HepG2 (cell line): ENCODE data around the gene SIRT6. TPM values are rescaled to one million over a fixed set of nuclear protein-coding genes. Genes with fewer than 3 reads are reported as not detected.

ENCODE experiments used
- ATAC-seq: fragments of 200-7000 bp; cut with Tn5 transposase; 3 replicates; pipeline ENCODE4 v1.9.1; 2020; ENCODE audit warnings: mild to moderate bottlenecking, moderate library complexity
- BruUV-seq: library from RNA; stranded (reverse); fragments of 400-500 nt; replicated peaks from 2 replicates; lab custom pipeline; 2021; lab: Mats Ljungman, UMichigan
- CTCF ChIA-PET: fragments of 300-600 bp; formaldehyde crosslinking; extraction: SDS; loops from one replicate; lab custom pipeline; 2021; ENCODE audit warnings: low total read pairs, inconsistent platforms, low intra/inter-chr PET ratio; lab: Yijun Ruan, JAX
- POLR2A ChIA-PET: fragments of 350-600 bp; sonication (Branson Sonifier 250); formaldehyde crosslinking; loops from one replicate; lab custom pipeline; 2020; ENCODE audit warnings: antibody characterized with exemption, inconsistent platforms; lab: Yijun Ruan, JAX
- DNase-seq: peaks from one replicate; pipeline ENCODE4 v3.0.0-alpha.2; 2015; ENCODE audit warnings: low spot score
- FAIRE-seq: peaks from 3 replicates; lab custom pipeline; 2011; peaks lifted over from hg19 to GRCh38; lab: Jason Lieb, UNC
- H2AFZ ChIP-seq: one replicate; pipeline ENCODE4 v1.6.1; 2011; ENCODE audit warnings: low read length, inconsistent platforms
- H3K27ac ChIP-seq: fragments of 300-600 bp; 3 replicates; pipeline ENCODE4 v1.8.0; 2011; ENCODE audit warnings: mixed run types, mild to moderate bottlenecking, mixed read lengths, low read length, inconsistent platforms; ENCODE audit not compliant: insufficient read depth; ENCODE audit errors: extremely low read length
- H3K27me3 ChIP-seq, 2 experiments: fragments of 200-600 bp in 1 of 2; 2 replicates in 1 of 2; 3 replicates in 1 of 2; pipeline versions ENCODE4 v1.6.0 to v1.8.0; 2011; ENCODE audit warnings: low read length in 2 of 2, mild to moderate bottlenecking in 2 of 2, moderate library complexity in 2 of 2, inconsistent platforms in 1 of 2; ENCODE audit not compliant: insufficient read depth in 2 of 2, control insufficient read depth in 1 of 2
- H3K36me3 ChIP-seq, 2 experiments: fragments of 200-600 bp in 1 of 2; replicated peaks in 1 of 2; 2 replicates in 1 of 2; 3 replicates in 1 of 2; pipeline versions ENCODE4 v1.5.1 to v1.8.0; 2011; ENCODE audit warnings: low read length in 2 of 2, inconsistent platforms in 1 of 2; ENCODE audit not compliant: insufficient read depth in 2 of 2, control insufficient read depth in 1 of 2
- H3K4me1 ChIP-seq: 2 replicates; pipeline ENCODE4 v1.5.1; 2012; ENCODE audit warnings: low read length, inconsistent platforms; ENCODE audit not compliant: insufficient read depth
- H3K4me2 ChIP-seq: 2 replicates; pipeline ENCODE4 v1.6.0; 2011; ENCODE audit warnings: low read depth, low read length, inconsistent platforms
- H3K4me3 ChIP-seq, 3 experiments: fragments of 200-600 bp in 1 of 3; sonication (generic), shearing (Covaris generic) in 1 of 3; replicated peaks in 1 of 3; 2 replicates each; pipeline ENCODE4 v1.5.1; 2011 to 2016; ENCODE audit warnings: low read length in 3 of 3, inconsistent platforms in 2 of 3, low read depth in 2 of 3, mild to moderate bottlenecking in 2 of 3, control low read depth in 1 of 3, mixed read lengths in 1 of 3; ENCODE audit not compliant: insufficient read depth in 1 of 3
- H3K79me2 ChIP-seq: one replicate; pipeline ENCODE4 v1.6.1; 2011; ENCODE audit warnings: low read length, inconsistent platforms; ENCODE audit not compliant: insufficient read depth
- H3K9ac ChIP-seq: 2 replicates; pipeline ENCODE4 v1.6.0; 2011; ENCODE audit warnings: mild to moderate bottlenecking, low read depth, low read length, inconsistent platforms; ENCODE audit not compliant: insufficient read depth
- H3K9me3 ChIP-seq: 2 replicates; pipeline ENCODE4 v1.5.1; 2012; ENCODE audit warnings: mild to moderate bottlenecking, low read length
- H4K20me1 ChIP-seq: 2 replicates; pipeline ENCODE4 v1.6.0; 2011; ENCODE audit warnings: inconsistent platforms, mild to moderate bottlenecking, low read length, moderate library complexity; ENCODE audit not compliant: insufficient read depth
- EED ChIP-seq: sonication (generic); formaldehyde crosslinking; IDR thresholded peaks from 2 replicates; pipeline ENCODE4 v1.5.0; 2020; ENCODE audit warnings: mild to moderate bottlenecking, missing genetic modification reagents
- GPN1 ChIP-seq: sonication (generic); formaldehyde crosslinking; IDR thresholded peaks from 2 replicates; pipeline ENCODE4 v1.5.1; 2020; ENCODE audit warnings: missing genetic modification reagents, borderline replicate concordance
- KLF15 ChIP-seq: sonication (generic); formaldehyde crosslinking; IDR thresholded peaks from 2 replicates; pipeline ENCODE4 v1.8.1; 2023; ENCODE audit warnings: borderline replicate concordance, mild to moderate bottlenecking, inconsistent platforms, missing genetic modification reagents, mixed read lengths
- PHB2 ChIP-seq: fragments of 450-650 bp; IDR thresholded peaks from 2 replicates; pipeline ENCODE4 v1.6.1; 2018; ENCODE audit not compliant: partially characterized antibody
- STAG1 ChIP-seq: sonication (generic); formaldehyde crosslinking; IDR thresholded peaks from 2 replicates; pipeline ENCODE4 v1.4.0; 2020; ENCODE audit warnings: missing genetic modification reagents
- YEATS2 ChIP-seq: sonication (generic); formaldehyde crosslinking; IDR thresholded peaks from 2 replicates; pipeline ENCODE4 v1.4.0; 2020; ENCODE audit warnings: missing genetic modification reagents, borderline replicate concordance
- ZFP36L1 ChIP-seq: sonication (generic); formaldehyde crosslinking; IDR thresholded peaks from 2 replicates; pipeline ENCODE4 v1.8.0; 2022; ENCODE audit warnings: mild to moderate bottlenecking, missing genetic modification reagents, moderate library complexity
- ZNF121 ChIP-seq: sonication (generic); formaldehyde crosslinking; IDR thresholded peaks from 2 replicates; pipeline ENCODE4 v1.5.0; 2020; ENCODE audit warnings: mild to moderate bottlenecking, missing genetic modification reagents
- ZNF382 ChIP-seq: sonication (generic); formaldehyde crosslinking; IDR thresholded peaks from 2 replicates; pipeline ENCODE4 v1.5.0; 2020; ENCODE audit warnings: missing genetic modification reagents, mild to moderate bottlenecking, borderline replicate concordance
- ZNF432 ChIP-seq: sonication (generic); formaldehyde crosslinking; IDR thresholded peaks from 2 replicates; pipeline ENCODE4 v1.5.0; 2020; ENCODE audit warnings: missing genetic modification reagents, mild to moderate bottlenecking, borderline replicate concordance
- ZNF501 ChIP-seq: sonication (generic); formaldehyde crosslinking; IDR thresholded peaks from 2 replicates; pipeline ENCODE4 v1.5.1; 2020; ENCODE audit warnings: mild to moderate bottlenecking, moderate library complexity, missing genetic modification reagents
- WGBS: methylation state at CpG from one replicate; pipeline ENCODE4 v1.1.6; 2017; ENCODE audit warnings: low lambda C conversion rate; 5-methylcytosine and 5-hydroxymethylcytosine counted together
- in situ Hi-C: cut with HindIII; loops from 2 replicates; pipeline ENCODE4 v1.10.0; 2017; ENCODE audit warnings: low pct_unique_long_range_greater_than_20kb; ENCODE audit not compliant: extremely low pct_ligation_motif_present
- intact Hi-C: fragments of 100-400 bp; cut with micrococcal nuclease; formaldehyde crosslinking; loops from one replicate; pipeline ENCODE4 v1.10.0; 2022; ENCODE audit not compliant: unreplicated experiment
- polyA plus RNA-seq, 8 experiments: library from polyadenylated mRNA; depleted of rRNA in 3 of 8; stranded (reverse) in 7 of 8; unstranded in 1 of 8; fragments of >200 nt; fragmentation: Illumina TruSeq in 4 of 8; extraction: Trizol in 4 of 8; gene quantifications; 2 replicates each; pipeline versions ENCODE4 v1.2.1 to v1.2.3, GENCODE V29; 2011 to 2016; ENCODE audit warnings: low read depth in 4 of 8, missing spikeins in 1 of 8, mixed read lengths in 1 of 8; ENCODE audit not compliant: insufficient read depth in 1 of 8
- total RNA-seq, 5 experiments: library from RNA; depleted of rRNA; stranded (reverse); fragments of >200 nt; fragmentation: Illumina TruSeq; extraction: Trizol; gene quantifications; 2 replicates each; pipeline ENCODE4 v1.2.3, GENCODE V29; 2016; ENCODE audit warnings: low read depth in 1 of 5
- TF ChIP-seq, protein P1 (sequence below): sonication (generic); formaldehyde crosslinking; IDR thresholded peaks from 2 replicates; pipeline ENCODE4 v1.4.0; 2020; ENCODE audit warnings: missing genetic modification reagents
- TF ChIP-seq, protein P2 (sequence below): sonication (generic); formaldehyde crosslinking; IDR thresholded peaks from 2 replicates; pipeline ENCODE4 v1.5.0; 2020; ENCODE audit warnings: missing genetic modification reagents, mild to moderate bottlenecking, borderline replicate concordance
- TF ChIP-seq, protein P3 (sequence below): sonication (generic); formaldehyde crosslinking; IDR thresholded peaks from 2 replicates; pipeline ENCODE4 v1.5.0; 2020; ENCODE audit warnings: mild to moderate bottlenecking, missing genetic modification reagents, moderate library complexity
- TF ChIP-seq, protein P4 (sequence below): sonication (generic); formaldehyde crosslinking; IDR thresholded peaks from 2 replicates; pipeline ENCODE4 v1.8.1; 2023; ENCODE audit warnings: mild to moderate bottlenecking, missing genetic modification reagents

Gene SIRT6
- total and polyA plus RNA-seq, 2 of the 13 experiments (the other 11 are each of a cell fraction or from before 2014, with no cell fraction given), result 11.0 to 18.4 TPM

DNA sequence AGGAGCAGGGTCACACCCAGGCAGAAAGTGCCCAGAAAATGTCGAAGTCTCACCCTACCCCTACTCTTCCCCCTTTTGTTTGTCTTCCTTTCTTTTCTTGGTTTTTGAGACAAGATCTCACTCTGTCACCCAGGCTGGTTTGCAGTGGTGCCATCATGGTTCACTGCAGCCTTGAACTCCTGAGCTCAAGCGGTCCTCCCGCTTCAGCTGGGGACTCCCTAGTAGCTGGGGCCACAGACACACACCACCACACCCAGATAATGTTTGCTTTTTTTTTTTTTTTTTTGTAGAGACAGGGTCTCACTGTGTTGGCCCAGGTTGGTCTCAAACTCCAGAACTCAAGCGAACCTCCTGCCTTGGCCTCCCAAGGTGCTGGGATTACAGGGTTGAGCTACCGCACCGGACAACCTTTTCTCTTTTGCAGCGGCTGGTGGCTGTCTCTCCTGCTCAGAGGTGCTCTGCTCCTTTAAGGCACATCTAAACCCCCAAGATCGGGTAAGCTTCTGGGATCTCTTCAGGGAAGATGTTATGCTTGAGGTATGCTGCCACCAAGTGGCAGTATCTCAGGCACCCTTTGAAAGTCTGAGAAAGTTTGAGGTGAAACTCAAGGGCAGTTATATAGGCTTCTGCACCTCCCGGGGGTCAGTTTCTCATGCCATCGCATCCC, 24.6 kb upstream of the SIRT6 start:
- H3K9ac ChIP-seq, result no peak overlapping the region
- H4K20me1 ChIP-seq, result no peaks in the 10 kb centered on the region
- POLR2A ChIA-PET, result no interaction called here
- no peak overlapping the region for H3K4me3 ChIP-seq
- no peak overlapping the region for H2AFZ ChIP-seq
- CTCF ChIA-PET, result no interaction called here
- H3K27me3 ChIP-seq, result peaks cover 3 to 5% of the 10 kb centered on the region in 2 experiments; a peak in 4 of 5 replicates
- no peaks in the 10 kb centered on the region for H3K36me3 ChIP-seq
- 41% methylated on average over 10 of the region's 10 CpGs for WGBS
- FAIRE-seq (no peak), DNase-seq (no peak), ATAC-seq (no peak)
- H3K4me2 ChIP-seq, result no peak overlapping the region
- H3K4me1 ChIP-seq, result peaks cover 16% of the 10 kb centered on the region
- no TSS peak for BruUV-seq
- H3K79me2 ChIP-seq, result no peaks in the 10 kb centered on the region
- no peaks in the 10 kb centered on the region for H3K9me3 ChIP-seq
- intact Hi-C loops, result no loop called here
- H3K27ac ChIP-seq, result no peak overlapping the region
- in situ Hi-C loops, result loop anchor here (25.0 kb wide), 1 partner anchor 345 kb away; the partner anchor contains the start of gene ZFR2
- TF ChIP-seq ZNF121 (CRISPR knock-in tag), result peak; percentile 67; the same call in 1 of the 2 replicates
- TF ChIP-seq, protein P1, sequence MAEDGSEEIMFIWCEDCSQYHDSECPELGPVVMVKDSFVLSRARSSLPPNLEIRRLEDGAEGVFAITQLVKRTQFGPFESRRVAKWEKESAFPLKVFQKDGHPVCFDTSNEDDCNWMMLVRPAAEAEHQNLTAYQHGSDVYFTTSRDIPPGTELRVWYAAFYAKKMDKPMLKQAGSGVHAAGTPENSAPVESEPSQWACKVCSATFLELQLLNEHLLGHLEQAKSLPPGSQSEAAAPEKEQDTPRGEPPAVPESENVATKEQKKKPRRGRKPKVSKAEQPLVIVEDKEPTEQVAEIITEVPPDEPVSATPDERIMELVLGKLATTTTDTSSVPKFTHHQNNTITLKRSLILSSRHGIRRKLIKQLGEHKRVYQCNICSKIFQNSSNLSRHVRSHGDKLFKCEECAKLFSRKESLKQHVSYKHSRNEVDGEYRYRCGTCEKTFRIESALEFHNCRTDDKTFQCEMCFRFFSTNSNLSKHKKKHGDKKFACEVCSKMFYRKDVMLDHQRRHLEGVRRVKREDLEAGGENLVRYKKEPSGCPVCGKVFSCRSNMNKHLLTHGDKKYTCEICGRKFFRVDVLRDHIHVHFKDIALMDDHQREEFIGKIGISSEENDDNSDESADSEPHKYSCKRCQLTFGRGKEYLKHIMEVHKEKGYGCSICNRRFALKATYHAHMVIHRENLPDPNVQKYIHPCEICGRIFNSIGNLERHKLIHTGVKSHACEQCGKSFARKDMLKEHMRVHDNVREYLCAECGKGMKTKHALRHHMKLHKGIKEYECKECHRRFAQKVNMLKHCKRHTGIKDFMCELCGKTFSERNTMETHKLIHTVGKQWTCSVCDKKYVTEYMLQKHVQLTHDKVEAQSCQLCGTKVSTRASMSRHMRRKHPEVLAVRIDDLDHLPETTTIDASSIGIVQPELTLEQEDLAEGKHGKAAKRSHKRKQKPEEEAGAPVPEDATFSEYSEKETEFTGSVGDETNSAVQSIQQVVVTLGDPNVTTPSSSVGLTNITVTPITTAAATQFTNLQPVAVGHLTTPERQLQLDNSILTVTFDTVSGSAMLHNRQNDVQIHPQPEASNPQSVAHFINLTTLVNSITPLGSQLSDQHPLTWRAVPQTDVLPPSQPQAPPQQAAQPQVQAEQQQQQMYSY (CRISPR knock-in tag), result no peak
- TF ChIP-seq, protein P2, sequence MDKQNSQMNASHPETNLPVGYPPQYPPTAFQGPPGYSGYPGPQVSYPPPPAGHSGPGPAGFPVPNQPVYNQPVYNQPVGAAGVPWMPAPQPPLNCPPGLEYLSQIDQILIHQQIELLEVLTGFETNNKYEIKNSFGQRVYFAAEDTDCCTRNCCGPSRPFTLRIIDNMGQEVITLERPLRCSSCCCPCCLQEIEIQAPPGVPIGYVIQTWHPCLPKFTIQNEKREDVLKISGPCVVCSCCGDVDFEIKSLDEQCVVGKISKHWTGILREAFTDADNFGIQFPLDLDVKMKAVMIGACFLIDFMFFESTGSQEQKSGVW (CRISPR knock-in tag), result no peak
- no peak for TF ChIP-seq ZNF432 (CRISPR knock-in tag)
- peak; percentile 51 for TF ChIP-seq STAG1 (CRISPR knock-in tag)
- TF ChIP-seq GPN1 (CRISPR knock-in tag), result no peak
- no peak for TF ChIP-seq YEATS2 (CRISPR knock-in tag)
- TF ChIP-seq KLF15, result no peak
- TF ChIP-seq, protein P3, sequence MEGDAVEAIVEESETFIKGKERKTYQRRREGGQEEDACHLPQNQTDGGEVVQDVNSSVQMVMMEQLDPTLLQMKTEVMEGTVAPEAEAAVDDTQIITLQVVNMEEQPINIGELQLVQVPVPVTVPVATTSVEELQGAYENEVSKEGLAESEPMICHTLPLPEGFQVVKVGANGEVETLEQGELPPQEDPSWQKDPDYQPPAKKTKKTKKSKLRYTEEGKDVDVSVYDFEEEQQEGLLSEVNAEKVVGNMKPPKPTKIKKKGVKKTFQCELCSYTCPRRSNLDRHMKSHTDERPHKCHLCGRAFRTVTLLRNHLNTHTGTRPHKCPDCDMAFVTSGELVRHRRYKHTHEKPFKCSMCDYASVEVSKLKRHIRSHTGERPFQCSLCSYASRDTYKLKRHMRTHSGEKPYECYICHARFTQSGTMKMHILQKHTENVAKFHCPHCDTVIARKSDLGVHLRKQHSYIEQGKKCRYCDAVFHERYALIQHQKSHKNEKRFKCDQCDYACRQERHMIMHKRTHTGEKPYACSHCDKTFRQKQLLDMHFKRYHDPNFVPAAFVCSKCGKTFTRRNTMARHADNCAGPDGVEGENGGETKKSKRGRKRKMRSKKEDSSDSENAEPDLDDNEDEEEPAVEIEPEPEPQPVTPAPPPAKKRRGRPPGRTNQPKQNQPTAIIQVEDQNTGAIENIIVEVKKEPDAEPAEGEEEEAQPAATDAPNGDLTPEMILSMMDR (CRISPR knock-in tag), result peak; percentile 56
- TF ChIP-seq ZFP36L1, result no peak
- no peak for TF ChIP-seq ZNF501 (CRISPR knock-in tag)
- TF ChIP-seq, protein P4, sequence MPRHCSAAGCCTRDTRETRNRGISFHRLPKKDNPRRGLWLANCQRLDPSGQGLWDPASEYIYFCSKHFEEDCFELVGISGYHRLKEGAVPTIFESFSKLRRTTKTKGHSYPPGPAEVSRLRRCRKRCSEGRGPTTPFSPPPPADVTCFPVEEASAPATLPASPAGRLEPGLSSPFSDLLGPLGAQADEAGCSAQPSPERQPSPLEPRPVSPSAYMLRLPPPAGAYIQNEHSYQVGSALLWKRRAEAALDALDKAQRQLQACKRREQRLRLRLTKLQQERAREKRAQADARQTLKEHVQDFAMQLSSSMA, result no peak
- no peak for TF ChIP-seq EED (CRISPR knock-in tag)
- no peak for TF ChIP-seq PHB2
- no peak for TF ChIP-seq ZNF382 (CRISPR knock-in tag)
